Tongue (tissue), 2 donors: ENCODE results near the gene CHPT1. TPM values are rescaled to one million over a fixed set of nuclear protein-coding genes. Genes with fewer than 3 reads are reported as not detected.
"Not testable (repeated sequence)": the region's sequence is repeated elsewhere in the genome, so short reads cannot be mapped to it uniquely, and the experiment has no call there.

Experiments used
- DNase-seq: peaks from one replicate; pipeline ENCODE4 v3.0.0-alpha.2; 2015
- total RNA-seq: library from RNA; depleted of rRNA; stranded (reverse); fragments of >200 nt; gene quantifications from one replicate; pipeline ENCODE4 v1.2.3, GENCODE V29; 2014

Gene CHPT1
- total RNA-seq, 1 donor from 2014 or later, result 30.2 TPM

DNA sequence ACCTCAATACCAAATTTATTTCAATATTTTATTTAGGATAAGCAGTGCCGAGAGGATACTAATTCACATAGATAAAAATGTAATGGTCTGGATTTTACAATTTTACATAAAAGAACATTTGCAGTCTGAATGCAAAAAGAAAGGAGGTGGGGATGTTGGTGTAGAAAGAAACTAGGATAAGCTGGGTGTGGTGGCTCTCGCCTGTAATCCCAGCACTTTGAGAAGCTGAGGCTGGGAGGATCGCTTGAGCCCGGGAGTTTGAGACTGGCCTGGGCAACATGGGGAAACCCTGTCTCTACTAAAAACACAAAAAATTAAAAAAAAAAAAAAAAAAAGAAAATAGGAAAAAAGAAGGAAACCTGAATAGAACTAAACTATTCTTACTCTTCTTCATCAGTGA, 25.0 kb downstream of the CHPT1 start:
- no peak for DNase-seq

DNA sequence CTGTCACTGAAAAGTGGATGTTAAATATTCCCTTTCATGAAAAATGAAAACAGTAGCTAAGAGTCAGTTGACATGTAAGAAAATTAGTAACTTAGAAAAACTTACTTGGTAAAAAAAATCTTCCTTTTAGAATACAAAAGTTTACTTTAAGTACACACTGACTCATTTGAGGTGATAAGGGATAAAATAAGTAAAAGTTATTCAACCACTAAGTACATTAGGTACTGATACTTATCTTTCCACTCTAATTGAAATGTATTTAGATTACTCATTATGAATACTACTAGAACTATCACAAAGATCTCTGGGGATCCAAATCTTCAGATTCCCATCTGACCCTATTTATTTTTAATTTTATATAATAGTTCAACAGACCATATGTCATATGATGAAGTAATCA, 29.7 kb downstream of the CHPT1 start:
- no peak for DNase-seq

DNA sequence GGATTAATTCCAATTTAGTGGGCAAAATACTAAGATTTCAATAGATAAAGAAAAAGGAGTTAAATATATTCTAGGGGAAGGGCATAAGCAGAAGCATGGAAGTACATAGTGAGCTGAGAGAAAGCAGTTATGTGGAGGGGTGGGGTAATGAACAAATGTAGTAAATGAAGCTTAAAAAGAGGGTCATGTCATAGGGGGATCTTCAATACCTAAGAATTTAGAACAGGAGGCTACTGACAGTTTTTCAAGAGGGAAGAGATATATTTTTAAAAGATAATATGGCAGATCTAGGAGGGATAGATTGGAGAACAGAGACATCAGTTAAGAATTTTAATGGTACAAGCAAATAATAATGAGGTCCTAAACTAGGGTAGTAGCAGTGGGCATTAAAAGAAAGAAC, 32.4 kb downstream of the CHPT1 start:
- DNase-seq, result no peak

DNA sequence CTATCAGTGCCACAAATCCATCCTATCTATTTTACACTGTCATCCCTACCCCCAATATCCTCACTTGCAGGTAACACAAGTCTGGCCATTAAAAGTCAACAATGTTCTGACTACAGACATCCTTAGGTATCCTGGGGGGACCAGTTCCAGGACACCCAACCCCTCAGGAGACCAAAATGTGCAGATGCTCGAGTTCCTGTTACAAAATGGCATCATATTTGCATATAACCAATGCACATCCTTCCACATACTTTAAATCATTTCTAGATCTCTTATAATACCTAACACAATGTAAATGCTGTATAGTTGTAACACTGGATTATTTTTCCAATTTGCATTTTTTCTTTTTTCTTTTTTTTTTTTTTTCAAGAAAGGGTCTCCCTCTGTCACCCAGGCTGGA, 34.9 kb downstream of the CHPT1 start:
- DNase-seq, result no peak

DNA sequence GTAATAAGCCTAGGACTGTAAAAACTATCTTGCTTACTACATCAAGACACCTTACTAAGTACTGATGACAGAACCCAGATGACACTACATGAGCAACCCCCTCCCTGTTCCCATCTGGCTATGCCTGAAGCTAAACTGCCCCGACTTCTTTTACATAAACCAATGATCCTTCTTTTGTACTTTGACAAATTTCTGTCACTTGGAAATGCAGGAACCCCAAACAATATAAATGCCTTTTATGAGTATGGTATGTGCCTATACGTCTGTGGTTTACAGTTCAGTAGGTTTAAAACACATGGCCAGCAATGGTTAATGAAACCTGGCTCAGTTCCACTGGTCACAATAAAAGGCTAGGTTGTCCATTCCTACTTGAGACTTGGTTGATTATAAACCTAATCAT, 35.7 kb downstream of the CHPT1 start:
- DNase-seq, result no peak

DNA sequence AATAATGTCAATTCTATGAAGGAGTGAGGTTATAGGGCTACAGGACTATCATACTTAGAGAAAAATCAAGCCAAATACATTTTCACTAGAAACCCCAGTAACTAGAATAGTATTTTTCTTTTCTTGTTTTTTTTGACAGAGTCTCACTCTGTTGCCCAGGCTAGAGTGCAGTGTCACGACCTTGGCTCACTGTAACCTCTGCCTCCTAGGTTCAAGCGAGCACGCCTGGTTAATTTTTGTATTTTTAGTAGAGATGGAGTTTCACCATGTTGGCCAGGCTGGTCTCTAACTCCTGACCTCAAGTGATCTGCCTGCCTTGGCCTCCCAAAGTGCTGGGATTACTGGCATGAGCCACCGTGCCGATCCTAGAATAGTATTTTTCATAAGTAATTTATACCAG, 37.0 kb downstream of the CHPT1 start:
- DNase-seq, result not testable (repeated sequence)

DNA sequence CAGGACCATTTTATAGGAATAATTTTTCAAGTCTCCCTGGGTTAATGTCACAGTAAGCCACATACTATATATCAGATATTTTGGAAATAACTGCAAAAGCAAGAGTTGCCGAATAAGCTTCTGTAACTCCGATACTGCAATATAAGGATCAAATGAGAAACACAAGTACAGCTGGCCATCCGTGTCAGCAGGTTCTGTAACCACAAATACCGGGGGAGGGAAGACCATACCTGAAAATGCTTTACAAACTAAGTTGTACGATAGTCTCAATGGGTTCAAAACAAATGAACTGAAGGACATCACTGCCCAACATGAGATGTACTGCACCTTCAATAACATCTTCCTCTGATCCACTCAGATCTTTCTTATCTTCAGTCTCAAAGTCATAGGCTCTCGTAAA, 40.0 kb downstream of the CHPT1 start:
- DNase-seq, result no peak

DNA sequence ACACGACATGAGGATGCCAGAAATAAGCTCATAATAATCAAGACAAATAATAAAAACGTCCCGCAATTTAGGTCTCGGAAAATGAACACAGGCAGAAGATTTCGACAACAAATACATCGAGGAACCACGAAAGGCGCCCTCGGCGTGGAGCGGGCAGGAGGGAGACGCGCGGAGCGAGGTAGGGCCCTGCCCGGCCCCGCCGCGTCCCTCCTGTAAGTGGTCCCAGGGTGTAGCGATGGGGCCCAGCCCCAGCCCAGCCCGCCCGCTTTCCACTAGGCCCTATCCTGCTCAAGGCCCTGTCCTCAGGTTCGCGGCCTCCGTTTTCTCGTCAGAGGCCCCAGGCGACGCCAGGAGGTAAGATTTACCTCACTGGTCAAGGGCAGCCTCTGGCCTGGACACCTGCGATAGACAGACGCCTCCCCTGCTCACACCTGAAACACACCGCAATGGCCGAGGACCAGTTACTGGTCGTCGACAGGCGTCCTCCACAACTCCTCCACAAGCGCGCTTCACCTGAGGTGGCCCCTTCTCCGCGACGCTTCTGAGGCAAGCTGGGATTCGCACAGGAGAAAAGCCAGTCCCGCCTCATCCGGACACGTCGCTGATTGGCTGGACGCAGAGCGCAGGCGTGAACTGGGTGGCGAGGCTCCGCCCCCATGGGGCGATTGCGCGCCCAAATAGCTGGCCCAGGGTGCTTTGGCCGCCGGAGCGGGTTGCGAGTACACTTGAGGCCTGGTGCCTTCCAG, 41.7 kb downstream of the CHPT1 start, which contains the start of gene SYCP3:
Gene SYCP3, minus strand, starts transcription at position 543 of the 746 bp plus-strand sequence. CDS start 1,527 bp downstream, outside the sequence.
- no peak for DNase-seq

DNA sequence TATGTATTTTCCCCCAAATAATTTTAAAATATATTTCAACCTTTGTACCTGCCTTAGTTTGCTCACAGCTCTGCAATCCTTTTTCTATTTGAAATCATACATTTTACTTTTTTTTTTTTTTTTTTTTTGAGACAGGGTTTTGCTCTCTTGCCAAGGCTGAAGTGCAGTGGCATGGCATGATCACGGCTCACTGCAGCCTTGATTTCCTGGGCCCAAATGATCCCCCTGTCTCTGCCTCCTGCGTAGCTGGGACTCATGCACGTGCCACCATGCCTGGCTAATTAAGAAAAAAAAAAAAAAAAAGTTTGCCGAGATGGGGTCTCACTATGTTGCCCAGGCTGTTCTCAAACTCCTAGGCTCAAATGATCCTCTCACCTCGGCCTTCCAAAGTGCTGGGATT, 43.1 kb downstream of the CHPT1 start:
- DNase-seq, result no peak

DNA sequence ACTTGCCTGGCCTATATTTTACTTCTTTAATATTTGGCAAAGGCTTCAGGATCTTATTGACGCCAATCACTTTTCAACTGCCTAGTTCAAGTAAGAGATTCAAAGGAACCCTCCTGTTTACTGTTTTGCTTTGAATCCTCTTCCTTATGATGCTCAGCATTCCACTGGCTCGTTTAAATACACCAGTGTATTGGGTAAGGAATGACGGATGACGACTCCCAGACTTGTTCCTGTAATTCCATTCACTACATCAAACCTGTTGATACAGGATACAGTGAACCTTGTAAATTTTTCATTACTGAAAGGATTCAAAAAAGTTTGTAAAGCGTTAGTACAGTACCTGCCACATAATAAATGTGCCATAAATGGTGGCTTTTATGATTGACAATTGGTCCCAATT, 43.5 kb downstream of the CHPT1 start:
- DNase-seq, result no peak

DNA sequence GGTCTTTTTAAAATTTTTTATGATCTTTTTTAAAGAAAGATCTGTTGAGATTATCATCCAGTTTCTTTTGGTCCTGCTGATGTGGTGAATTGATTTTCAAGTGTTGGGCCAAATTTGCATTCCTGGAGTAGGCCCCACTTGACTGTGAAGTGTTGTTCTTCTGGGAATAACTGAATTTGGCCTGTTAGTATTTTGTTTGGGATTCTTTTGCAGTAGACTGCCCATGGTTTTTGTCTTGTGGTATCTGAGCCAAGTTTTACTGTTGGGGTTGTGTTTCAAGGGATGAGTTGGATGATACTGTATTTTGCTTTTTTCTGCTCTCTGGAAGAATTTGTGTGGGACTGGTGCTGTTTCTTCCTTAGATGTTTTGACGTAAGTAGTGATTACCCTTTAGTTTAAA, 45.8 kb downstream of the CHPT1 start:
- DNase-seq, result peak; percentile 43

DNA sequence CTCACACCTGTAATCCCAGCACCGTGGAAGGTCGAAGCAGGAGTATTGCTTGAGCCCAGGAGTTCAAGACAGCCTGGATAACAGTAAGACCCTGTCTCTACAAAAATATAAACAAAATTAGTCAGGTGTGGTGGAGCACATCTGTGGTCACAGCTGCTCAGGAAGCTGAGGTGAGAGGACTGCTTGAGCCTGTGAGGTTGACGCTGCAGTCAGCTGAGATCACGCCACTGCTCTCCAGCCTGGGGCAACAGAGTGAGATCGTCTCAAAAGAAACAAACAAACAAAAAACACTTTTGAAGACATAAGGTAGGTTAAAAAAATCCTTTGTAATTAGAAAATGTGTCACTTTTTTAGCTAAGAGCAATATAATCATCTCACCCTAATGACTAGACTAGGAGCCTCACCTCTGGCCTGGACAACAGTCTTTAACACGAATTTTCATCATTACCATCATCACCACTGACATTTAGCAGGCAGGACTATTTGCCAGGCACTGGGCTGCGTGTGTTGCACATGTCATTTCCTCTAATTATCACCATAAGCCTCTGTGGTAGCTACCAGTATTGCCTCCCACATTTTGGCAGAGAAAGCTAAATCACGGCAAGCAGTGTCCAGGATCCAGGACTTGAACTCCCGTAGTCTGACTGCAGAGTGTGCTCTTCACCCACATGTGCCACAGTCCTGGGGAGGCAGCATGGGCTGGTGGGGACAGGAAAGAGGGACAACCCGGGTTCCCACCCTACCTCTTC, 46.5 kb downstream of the CHPT1 start:
- no peak for DNase-seq

DNA sequence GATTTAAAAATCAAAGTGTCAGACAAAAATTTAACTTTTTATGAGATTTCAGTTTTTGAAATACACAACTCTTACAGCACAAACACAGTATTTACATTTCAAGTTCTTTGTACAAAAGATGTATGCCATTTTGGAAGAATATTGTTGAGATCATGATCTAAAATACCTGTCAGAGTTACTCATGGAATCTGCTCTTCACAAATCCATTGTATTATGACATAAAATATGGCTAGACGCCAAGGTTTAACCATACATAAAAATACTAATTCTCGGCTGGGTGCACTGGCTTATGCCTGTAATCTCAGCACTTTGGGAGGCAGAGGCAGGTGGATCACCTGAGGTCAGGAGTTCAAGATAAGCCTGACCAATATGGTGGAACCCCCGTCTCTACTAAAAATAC, 48.0 kb downstream of the CHPT1 start:
- no peak for DNase-seq

DNA sequence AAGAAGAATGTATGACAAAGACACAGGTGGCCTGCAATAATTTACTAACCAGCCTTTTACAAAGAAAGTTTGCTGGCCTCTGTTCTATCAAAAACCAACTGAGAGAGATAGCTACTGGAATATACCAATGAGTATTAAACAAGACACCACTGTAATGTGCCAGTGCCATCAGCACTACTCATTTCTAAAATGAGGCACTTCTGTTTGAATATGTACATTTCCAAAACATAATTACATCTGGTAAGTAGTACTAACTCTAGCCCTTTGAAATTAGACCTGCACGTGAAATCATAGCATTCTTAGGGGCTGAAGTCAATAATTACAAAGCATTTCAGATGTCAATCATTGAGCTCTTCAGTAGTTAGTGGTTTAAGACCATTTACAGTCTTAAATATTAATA, 48.8 kb downstream of the CHPT1 start:
- no peak for DNase-seq

DNA sequence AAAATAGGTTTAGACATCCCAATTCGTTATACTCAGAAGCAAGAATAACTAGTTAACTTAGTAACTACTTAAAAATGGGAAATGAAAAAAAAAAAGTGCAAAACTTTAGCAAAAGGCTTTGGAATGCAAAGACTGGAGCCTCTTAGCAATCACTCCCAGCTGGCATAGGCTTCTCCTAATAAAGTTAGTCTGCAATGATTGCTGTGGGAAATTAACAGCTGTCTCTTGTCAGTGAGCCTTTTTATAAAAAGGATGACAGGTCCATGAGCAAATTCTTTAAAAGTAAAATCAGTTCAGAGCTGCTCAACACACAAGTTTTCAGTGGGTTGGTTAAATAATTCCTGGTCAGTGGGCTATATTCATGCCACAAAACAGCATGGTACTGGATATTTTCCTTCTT, 49.2 kb downstream of the CHPT1 start:
- DNase-seq, result peak; percentile 26

DNA sequence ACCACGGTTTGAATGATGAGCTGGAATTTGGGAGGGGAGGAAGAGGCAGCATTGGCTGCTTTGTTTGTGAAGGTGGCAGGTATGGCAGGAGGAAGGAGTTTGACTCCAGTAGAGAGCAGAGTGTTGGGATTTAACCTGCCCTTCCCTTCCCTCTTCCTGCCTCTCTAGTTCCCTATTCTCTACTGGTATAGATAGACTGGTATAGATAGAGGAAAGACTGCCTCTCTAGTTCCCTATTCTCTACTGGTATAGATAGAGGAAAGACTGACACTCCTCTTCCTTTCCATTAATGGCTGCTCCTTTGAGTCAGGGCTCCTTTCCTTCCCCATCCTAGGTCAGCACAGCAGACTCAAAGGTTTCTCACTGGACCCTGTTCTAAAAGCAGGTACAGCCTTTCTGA, 50.3 kb downstream of the CHPT1 start:
- DNase-seq, result no peak

DNA sequence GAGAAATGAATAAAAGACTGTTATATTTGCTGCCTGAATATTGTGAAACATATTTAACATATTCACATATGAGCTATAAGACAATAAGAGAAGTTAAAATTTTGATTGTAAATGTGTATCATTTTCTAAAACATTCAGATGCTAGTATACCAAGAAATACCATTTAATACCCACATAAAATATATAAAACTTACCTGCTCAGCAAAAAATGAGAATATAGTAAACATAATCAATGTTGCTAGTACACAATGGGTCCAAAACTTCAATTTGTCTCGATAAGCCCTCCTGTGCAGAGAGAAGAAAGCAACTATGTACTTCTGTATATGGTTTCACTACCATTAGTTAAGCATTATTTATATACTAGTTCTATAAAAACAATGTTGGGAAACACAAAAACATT, 51.5 kb downstream of the CHPT1 start:
- DNase-seq, result no peak

DNA sequence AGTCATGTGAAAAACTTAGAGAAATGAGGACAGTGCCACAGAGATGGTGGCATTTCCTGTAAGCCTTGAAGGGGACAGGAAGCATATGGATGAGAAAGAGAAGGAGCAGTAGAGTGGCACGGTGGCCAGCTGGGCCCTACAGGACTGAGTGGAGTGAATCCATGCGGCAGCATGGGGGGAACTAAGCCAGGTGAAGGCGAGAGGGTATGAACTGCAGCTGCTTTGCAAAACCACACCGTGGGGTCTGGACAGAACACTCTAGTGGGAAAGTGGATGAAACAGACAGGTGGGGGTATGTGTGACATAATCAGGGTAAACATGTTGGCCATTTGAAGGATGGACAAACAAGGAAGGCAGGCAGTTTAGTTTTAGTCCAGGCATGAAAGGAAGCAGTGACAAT, 52.2 kb downstream of the CHPT1 start:
- no peak for DNase-seq

DNA sequence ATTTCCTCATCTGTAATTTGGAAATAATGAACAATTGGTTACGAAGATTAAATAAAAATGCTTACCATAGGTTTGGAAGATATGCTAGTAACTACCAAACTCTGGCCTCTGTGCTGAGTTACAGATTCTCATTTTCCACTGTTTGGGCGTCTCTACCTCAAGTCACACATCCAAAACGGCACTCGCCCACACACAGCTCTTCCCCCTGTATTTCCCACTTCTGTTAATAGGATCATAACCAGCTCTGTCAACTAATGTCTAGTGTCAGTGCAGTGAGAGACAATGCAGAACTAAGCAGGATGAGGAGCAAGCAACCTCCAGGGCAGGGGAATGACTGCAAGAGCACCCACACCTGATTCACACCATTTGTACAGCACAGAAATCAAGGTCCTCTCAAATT, 52.7 kb downstream of the CHPT1 start:
- DNase-seq, result no peak

DNA sequence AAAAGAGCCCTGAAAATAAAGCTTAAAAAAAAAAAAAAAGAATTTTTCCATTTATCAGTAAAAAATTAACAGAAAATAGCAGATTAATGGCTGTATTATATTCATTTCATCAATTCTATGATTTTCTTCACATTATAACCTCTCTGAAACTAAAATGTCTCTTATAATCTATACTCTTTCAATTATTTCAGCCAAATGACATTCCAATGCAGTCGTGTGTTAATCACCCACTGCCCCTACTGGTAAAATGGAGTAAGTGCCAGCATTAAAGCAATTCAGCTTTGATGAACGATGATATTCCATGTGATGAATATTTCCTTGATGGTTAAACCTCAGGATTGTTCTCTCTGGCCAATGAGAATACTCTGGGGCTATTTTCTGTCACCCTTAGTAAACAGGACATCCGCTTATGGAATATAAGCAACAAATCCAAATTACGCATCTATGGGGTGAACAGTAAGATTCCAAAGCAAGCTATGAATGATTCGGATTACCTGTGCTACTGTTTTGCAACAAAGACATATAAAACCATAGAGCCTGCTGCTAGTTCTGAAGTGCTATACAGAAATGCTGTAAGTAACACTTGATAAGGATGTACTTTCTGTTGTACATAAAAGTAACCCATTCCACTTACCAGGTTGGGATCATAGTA, 62.1 kb downstream of the CHPT1 start:
- DNase-seq, result peak; percentile 44

DNA sequence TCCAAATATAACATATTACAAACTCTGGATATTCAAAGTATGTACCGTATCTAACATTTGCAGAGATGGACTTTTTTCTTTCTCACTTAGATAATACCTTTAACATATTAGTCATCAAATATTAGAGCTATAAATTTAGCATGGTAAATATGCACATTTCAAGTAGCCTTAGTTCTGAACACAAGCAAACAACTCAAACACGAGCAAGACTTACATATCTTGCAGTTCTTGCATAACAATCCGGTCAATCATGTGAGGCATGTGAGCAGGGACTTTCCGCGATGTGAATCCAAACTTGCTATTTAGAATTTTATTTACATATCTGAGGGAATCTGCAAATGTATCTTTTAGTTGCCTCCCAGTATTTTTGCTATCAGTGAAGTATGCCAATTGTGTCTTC, 63.9 kb downstream of the CHPT1 start:
- no peak for DNase-seq

DNA sequence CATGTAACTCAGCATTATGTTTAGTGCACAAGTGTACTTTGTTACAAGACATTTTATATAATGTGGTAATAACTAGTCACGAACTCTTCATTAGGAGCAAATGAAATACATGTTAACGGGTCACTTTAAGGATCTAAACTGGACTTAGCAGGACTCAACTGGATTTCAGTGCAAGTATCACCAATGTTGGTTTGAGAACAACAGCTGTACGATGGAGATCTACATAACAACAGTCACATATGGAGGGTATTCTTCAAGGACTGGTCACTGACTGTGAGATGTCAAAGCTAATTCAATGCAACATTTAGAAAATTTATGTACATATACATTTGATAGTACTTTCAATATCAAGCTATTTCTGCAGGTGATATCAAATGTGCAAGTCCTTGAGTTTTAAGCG, 64.3 kb downstream of the CHPT1 start:
- no peak for DNase-seq

DNA sequence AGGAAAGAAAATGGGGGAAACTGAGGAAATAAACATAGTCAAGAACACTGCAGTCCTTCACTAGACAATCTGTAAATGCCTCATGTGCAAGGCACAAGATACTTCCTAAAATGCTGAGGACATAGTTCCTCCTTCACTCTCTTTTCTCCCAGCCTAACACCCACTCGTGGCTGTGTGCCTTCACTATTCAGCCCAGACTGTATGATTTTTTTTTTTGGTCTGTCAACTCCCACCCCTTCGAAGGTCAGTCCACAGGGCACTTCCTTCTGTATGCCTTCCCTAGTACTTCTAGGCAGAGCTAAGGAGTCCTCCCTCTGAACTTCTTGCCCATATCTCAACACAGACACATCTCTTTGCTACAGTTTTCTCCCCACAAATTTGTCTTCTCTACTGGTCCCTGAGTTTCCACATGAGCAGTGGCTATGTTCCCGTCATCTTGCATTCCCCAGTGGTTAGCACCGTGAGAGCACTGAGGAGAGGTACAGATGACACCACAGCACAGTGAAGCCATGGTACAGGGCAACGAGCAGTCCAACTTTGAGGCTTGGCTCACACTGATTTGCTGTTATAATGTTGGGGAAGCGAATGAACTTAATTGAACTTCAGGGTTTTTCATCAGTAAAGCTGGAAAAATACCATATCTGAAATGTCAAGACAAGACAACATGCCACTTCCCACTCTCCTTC, 65.9 kb downstream of the CHPT1 start:
- DNase-seq, result no peak
